Spleen (tissue), 13 donors: ENCODE results near the gene RNF187. TPM values are rescaled to one million over a fixed set of nuclear protein-coding genes. Genes with fewer than 3 reads are reported as not detected.
A peak's percentile ranks its signal among the peaks of the same experiment; 100 is the strongest.

Source experiments
- DNase-seq: peaks from one replicate; pipeline ENCODE4 v3.0.0-alpha.2; 2020
- H3K27ac ChIP-seq, 8 donors: fragments of 200-600 bp; sonication (generic) in 7 of 8; 1 replicate in 4 of 8; 2 replicates in 4 of 8; pipeline versions ENCODE4 v1.5.0 to v1.8.0; 2016 to 2021; ENCODE audit warnings: inconsistent platforms in 4 of 8, mild to moderate bottlenecking in 4 of 8, moderate library complexity in 1 of 8
- H3K27me3 ChIP-seq, 7 donors: fragments of 200-600 bp; sonication (generic) in 6 of 7; replicated peaks in 1 of 7; 1 replicate in 4 of 7; 2 replicates in 3 of 7; pipeline versions ENCODE4 v1.5.0 to v1.8.0; 2016 to 2021; ENCODE audit warnings: inconsistent platforms in 3 of 7, mild to moderate bottlenecking in 1 of 7
- H3K36me3 ChIP-seq, 6 donors: fragments of 200-600 bp; sonication (generic) in 5 of 6; 1 replicate in 4 of 6; 2 replicates in 2 of 6; pipeline versions ENCODE4 v1.5.0 to v1.8.0; 2016 to 2021; ENCODE audit warnings: inconsistent platforms in 2 of 6
- H3K4me1 ChIP-seq, 6 donors: fragments of 200-600 bp; sonication (generic) in 5 of 6; 1 replicate in 3 of 6; 2 replicates in 3 of 6; pipeline versions ENCODE4 v1.5.0 to v1.8.0; 2016 to 2021; ENCODE audit warnings: inconsistent platforms in 3 of 6
- H3K4me3 ChIP-seq, 8 donors: fragments of 200-600 bp; sonication (generic) in 7 of 8; 1 replicate in 4 of 8; 2 replicates in 4 of 8; pipeline versions ENCODE4 v1.5.0 to v1.8.0; 2016 to 2021; ENCODE audit warnings: inconsistent platforms in 4 of 8, mild to moderate bottlenecking in 4 of 8, moderate library complexity in 2 of 8
- H3K9me3 ChIP-seq, 8 donors: fragments of 200-600 bp; sonication (generic) in 7 of 8; 1 replicate in 4 of 8; 2 replicates in 4 of 8; pipeline versions ENCODE4 v1.5.0 to v1.8.0; 2016 to 2021; ENCODE audit warnings: inconsistent platforms in 4 of 8
- CTCF ChIP-seq, 11 experiments: fragments of 200-600 bp in 7 of 11; fragments of 450-650 bp in 4 of 11; sonication (generic) in 4 of 11; IDR thresholded peaks in 8 of 11; conservative IDR thresholded peaks in 3 of 11; 1 replicate in 7 of 11; 2 replicates in 4 of 11; pipeline versions ENCODE4 v1.4.0 to v1.8.0; 2016 to 2021; ENCODE audit warnings: antibody characterized with exemption in 11 of 11, inconsistent platforms in 4 of 11, mild to moderate bottlenecking in 1 of 11
- POLR2A ChIP-seq, 3 donors: fragments of 450-650 bp; IDR thresholded peaks; one replicate each; pipeline ENCODE4 v1.5.1; 2017; ENCODE audit warnings: antibody characterized with exemption in 3 of 3, mild to moderate bottlenecking in 1 of 3
- POLR2AphosphoS5 ChIP-seq, 3 donors: sonication (generic); formaldehyde crosslinking; IDR thresholded peaks; one replicate each; pipeline ENCODE4 v1.5.1; 2017; ENCODE audit warnings: antibody characterized with exemption in 3 of 3
- WGBS, 5 donors: extraction: QIAGEN DNeasy Blood & Tissue Kit in 3 of 5; methylation state at CpG; one replicate each; pipeline versions ENCODE4 v1.1.5 to v1.1.7; 2013 to 2018; 5-methylcytosine and 5-hydroxymethylcytosine counted together
- intact Hi-C: fragments of 100-400 bp; cut with DNase I; formaldehyde crosslinking; loops from one replicate; pipeline ENCODE4 v1.15.0; 2023; ENCODE audit warnings: low total_unique reads
- long read RNA-seq, 2 donors: transcript quantifications; one replicate each; lab custom pipeline, GENCODE V29; 2026
- polyA plus RNA-seq, 3 donors: library from polyadenylated mRNA; stranded (reverse); fragments of 200-250 nt; gene quantifications; one replicate each; pipeline ENCODE4 v1.2.1, GENCODE V29; 2013
- total RNA-seq, 7 donors: library from RNA; depleted of rRNA in 3 of 7; stranded (reverse); fragments of >200 nt in 3 of 7; fragmentation: NEBNext Ultra II Directional in 4 of 7; extraction: Animal tissue kit (Norgen Biotek cat#: 25700) in 4 of 7; gene quantifications; one replicate each; pipeline versions ENCODE4 v1.1.0 to v1.2.1, GENCODE V29; 2016 to 2021
- donor health status: healthy with polysubstance abuse.
- donor health status: DM: no; HTN: no; CAD: no; lungs with moderate emphysema.
- donor health status: DM: no; HTN: no; CAD: no.
- donor health status: Bipolar disorder and iron deficiency.
- donor health status: healthy.
- donor health status: DM: no; HTN: no; CAD: no.
- donor health status: DM: yes; HTN: yes; CAD: no.

Gene RNF187
- 100 to 1,000 TPM in 2 of 7 donors, 10 to 100 TPM in 5; 38.9 to 118 (median 83.8) TPM for total RNA-seq
- 10 to 100 TPM; 21.4 to 44.9 (median 30.7) TPM for polyA plus RNA-seq
- long read RNA-seq, donor 1, transcript RNF187-201 (4 exons, 3,017 nt), result major isoform, 17 of 23 reads
- long read RNA-seq, donor 1, partial matches to known transcripts, result 0 of 23 reads
- long read RNA-seq, donor 1, other reads (novel, unspliced or antisense), result 6 of 23 reads
- long read RNA-seq, donor 2, transcript RNF187-201 (4 exons, 3,017 nt), result major isoform, 33 of 39 reads
- long read RNA-seq, donor 2, partial matches to known transcripts, result 0 of 39 reads
- long read RNA-seq, donor 2, other reads (novel, unspliced or antisense), result 6 of 39 reads

DNA sequence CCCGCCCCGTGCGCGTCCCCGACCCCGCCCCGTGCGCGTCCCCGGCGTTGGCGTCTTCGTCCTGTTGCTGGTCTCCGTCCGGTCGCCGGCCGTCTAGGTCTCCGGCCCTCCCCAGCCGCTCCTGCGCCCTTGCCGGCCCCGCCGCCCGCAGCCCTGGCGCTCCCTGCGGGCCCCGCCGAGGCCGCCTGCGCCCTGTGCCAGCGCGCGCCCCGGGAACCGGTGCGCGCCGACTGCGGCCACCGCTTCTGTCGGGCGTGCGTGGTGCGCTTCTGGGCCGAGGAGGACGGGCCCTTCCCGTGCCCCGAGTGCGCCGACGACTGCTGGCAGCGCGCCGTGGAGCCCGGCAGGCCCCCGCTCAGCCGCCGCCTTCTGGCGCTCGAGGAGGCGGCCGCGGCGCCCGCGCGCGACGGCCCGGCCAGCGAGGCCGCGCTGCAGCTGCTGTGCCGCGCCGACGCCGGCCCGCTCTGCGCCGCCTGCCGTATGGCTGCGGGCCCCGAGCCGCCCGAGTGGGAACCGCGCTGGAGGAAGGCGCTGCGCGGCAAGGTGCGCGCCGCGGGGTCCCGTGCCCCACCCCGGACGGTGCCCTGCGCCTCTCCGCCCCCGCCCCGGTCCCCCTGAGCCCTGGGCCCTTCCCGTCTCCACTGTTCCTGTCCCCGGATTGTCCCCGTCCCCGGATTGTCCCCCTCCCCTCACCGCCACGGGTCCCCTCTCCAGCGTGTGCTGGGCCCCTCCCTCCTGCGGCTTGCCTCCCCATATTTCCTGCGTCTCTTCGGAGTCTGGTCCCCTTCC lies at the start of gene RNF187:
TSS of gene RNF187 (plus strand) at position 47 of the 789 bp plus-strand sequence.
- Histone ChIP-seq H3K4me1 (peaks cover 19 to 60% (median 57%) of the 10 kb centered on the region in 6 donors), H3K9me3 (no peaks in the 10 kb centered on the region), H3K27me3 (no peaks in the 10 kb centered on the region), H3K27ac (peak within 1 kb of the TSS; percentile 95 to 100 (median 100)), H3K4me3 (peak within 1 kb of the TSS; percentile 56 to 99 (median 90)), H3K36me3 (peaks cover 0 to 32% (median 13%) of the 10 kb centered on the region in 6 donors)
- intact Hi-C loops, result loop anchor here (10.0 kb wide), 1 partner anchor 703 kb away; no protein-coding TSS in a partner anchor
- DNase-seq, result peak; percentile 98
- 1 to 3% (median 1%) methylated on average over 13 to 113 of the region's 113 CpGs for WGBS, 5 donors
- no peak for TF ChIP-seq POLR2A (IDR thresholded peaks at IDR 0.05)
- peak; percentile 69 to 80 (median 76) for TF ChIP-seq POLR2AphosphoS5 (IDR thresholded peaks at IDR 0.05)

DNA sequence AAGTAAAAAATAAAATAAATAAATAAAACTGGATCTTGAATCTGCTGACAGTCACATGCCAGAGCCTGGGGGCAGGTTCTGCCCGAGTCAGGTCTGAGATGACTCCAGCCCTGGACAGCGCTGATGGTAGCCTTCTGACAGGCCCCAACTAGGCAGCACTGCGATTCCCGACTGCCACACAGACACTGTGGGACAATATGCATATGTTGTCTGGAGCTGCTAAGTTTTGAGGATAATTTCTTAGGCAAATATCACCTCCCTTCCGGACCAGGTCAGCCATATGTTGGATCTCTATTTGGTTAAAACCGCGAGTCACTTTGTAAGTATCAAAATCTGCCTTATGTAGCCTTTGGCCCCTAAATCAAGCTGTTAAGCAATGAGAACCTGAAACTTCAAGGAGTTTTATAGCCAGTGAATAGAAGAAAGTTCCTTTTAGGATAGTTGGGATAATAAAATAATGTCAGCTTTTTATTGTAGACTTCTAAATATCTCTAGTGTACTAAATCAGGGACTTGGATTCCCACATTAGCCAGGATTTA lies 49.7 kb upstream of the RNF187 start:
- intact Hi-C loops, result no loop called here
- no peak for DNase-seq
- Histone ChIP-seq H3K36me3 (no peaks in the 10 kb centered on the region), H3K4me1 (no peaks in the 10 kb centered on the region), H3K27me3 (peaks cover 0 to 83% (median 0%) of the 10 kb centered on the region in 7 donors), H3K4me3 (no peak overlapping the region), H3K27ac (no peak overlapping the region), H3K9me3 (no peaks in the 10 kb centered on the region)
- WGBS, 5 donors, result 90 to 96% (median 94%) methylated on average over 7 of the region's 7 CpGs
- TF ChIP-seq POLR2AphosphoS5 (IDR thresholded peaks at IDR 0.05) (no peak), POLR2A (IDR thresholded peaks at IDR 0.05) (no peak), CTCF (IDR thresholded peaks at IDR 0.05 in 8 of 11, conservative IDR thresholded peaks at IDR 0.05 in 3 of 11) (no peak)

GRCh38 chr1:228438266-228438665 lies 48.9 kb upstream of the RNF187 start:
- peaks cover 0 to 85% (median 4%) of the 10 kb centered on the region in 7 donors for H3K27me3 ChIP-seq
- no peak overlapping the region for H3K27ac ChIP-seq
- no peak for DNase-seq
- WGBS, 5 donors, result 26 to 56% (median 44%) methylated on average over 1 of the region's 1 CpG
- TF ChIP-seq POLR2A (IDR thresholded peaks at IDR 0.05) (no peak), CTCF (IDR thresholded peaks at IDR 0.05 in 8 of 11, conservative IDR thresholded peaks at IDR 0.05 in 3 of 11) (no peak), POLR2AphosphoS5 (IDR thresholded peaks at IDR 0.05) (no peak)
- no peaks in the 10 kb centered on the region for H3K4me1 ChIP-seq
- no peaks in the 10 kb centered on the region for H3K9me3 ChIP-seq
- no peaks in the 10 kb centered on the region for H3K36me3 ChIP-seq
- H3K4me3 ChIP-seq, result no peak overlapping the region
- intact Hi-C loops, result no loop called here

DNA sequence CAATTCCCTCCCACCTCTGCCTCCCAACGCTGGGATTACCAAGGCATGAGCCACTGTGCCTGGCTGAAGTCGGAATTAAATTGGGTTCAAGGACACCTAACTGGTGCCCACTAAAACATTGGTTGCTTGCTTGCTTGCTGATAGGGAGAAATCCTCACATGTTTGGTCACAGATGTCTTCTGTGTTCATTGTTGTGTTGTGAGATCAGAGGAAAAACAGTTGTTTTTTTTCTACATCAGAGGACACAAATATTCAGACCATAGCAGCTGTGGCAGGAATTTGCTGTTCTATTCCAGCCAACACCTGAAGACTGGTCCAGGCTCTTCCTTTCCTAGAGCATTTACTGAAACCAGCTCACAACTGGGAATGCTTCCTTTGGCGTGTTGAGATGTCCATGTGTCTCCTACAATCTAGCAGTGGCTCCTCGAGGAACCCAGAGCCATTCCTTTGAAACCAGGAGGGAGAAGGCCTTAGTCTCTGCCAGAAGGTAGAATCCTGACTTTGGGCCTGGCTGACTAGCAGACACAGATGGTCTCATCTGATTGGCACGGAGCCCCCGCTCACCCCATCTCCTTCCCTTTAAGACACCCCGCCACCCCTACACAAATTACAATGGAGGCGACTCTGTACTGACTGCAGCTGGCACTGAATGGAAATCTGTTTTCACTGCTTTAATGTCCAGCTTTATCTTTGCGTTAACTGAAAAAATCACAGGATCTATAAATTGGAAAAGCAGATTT lies 46.3 kb upstream of the RNF187 start:
- intact Hi-C loops, result no loop called here
- no peak overlapping the region for H3K4me3 ChIP-seq
- no peak overlapping the region for H3K27ac ChIP-seq
- TF ChIP-seq POLR2A (IDR thresholded peaks at IDR 0.05), result no peak
- no peak for TF ChIP-seq CTCF (IDR thresholded peaks at IDR 0.05 in 8 of 11, conservative IDR thresholded peaks at IDR 0.05 in 3 of 11)
- no peak for TF ChIP-seq POLR2AphosphoS5 (IDR thresholded peaks at IDR 0.05)
- H3K36me3 ChIP-seq, result no peaks in the 10 kb centered on the region
- H3K4me1 ChIP-seq, result peaks cover 0 to 10% (median 9%) of the 10 kb centered on the region in 6 donors
- peaks cover 0 to 84% (median 11%) of the 10 kb centered on the region in 7 donors for H3K27me3 ChIP-seq
- DNase-seq, result no peak
- 89 to 91% (median 90%) methylated on average over 9 of the region's 9 CpGs for WGBS, 5 donors
- no peaks in the 10 kb centered on the region for H3K9me3 ChIP-seq
